Neural cell (in vitro differentiated cells): ENCODE measurements around the gene SPTB. TPM values are rescaled to one million over a fixed set of nuclear protein-coding genes. Genes with fewer than 3 reads are reported as not detected.

ENCODE experiments used
- H2AFZ ChIP-seq: fragments of 200-600, 300-800 bp; sonication (generic), shearing (Covaris generic); 2 replicates; pipeline ENCODE4 v1.6.0; 2014; ENCODE audit warnings: low read depth, mild to moderate bottlenecking, antibody characterized with exemption, low read length, moderate library complexity
- H3F3A ChIP-seq: fragments of 200-600 bp; shearing (Covaris generic); 2 replicates; pipeline ENCODE4 v1.6.1; 2016; ENCODE audit warnings: mild to moderate bottlenecking, moderate library complexity, mixed read lengths, antibody characterized with exemption, low read length; ENCODE audit not compliant: insufficient read depth, poor library complexity, severe bottlenecking
- H3K27ac ChIP-seq: fragments of 200-600, 300-800 bp; sonication (generic), shearing (Covaris generic); 2 replicates; pipeline ENCODE4 v1.5.1; 2014; ENCODE audit warnings: mild to moderate bottlenecking, low read length, moderate library complexity
- H3K27me3 ChIP-seq: fragments of 300-800, 200-600 bp; sonication (generic), shearing (Covaris generic); 2 replicates; pipeline ENCODE4 v1.6.0; 2014; ENCODE audit warnings: mild to moderate bottlenecking, low read depth, low read length, moderate library complexity; ENCODE audit not compliant: insufficient read depth
- H3K36me3 ChIP-seq: fragments of 300-800, 200-600 bp; sonication (generic), shearing (Covaris generic); 2 replicates; pipeline ENCODE4 v1.5.1; 2014; ENCODE audit warnings: mild to moderate bottlenecking, antibody characterized with exemption, low read length, moderate library complexity; ENCODE audit not compliant: insufficient read depth
- H3K4me2 ChIP-seq: fragments of 300-800, 200-600 bp; sonication (generic), shearing (Covaris generic); 2 replicates; pipeline ENCODE4 v1.6.0; 2014; ENCODE audit warnings: mild to moderate bottlenecking, low read length
- H3K4me3 ChIP-seq: fragments of 300-800, 200-600 bp; sonication (generic), shearing (Covaris generic); 2 replicates; pipeline ENCODE4 v1.5.1; 2014; ENCODE audit warnings: mild to moderate bottlenecking, low read length, moderate library complexity
- H3K79me2 ChIP-seq: fragments of 200-600 bp; shearing (Covaris generic); replicated peaks from 2 replicates; pipeline ENCODE4 v1.6.0; 2014; ENCODE audit warnings: mild to moderate bottlenecking, low read length, moderate library complexity; ENCODE audit not compliant: insufficient read depth
- H3K9ac ChIP-seq: fragments of 300-800, 200-600 bp; sonication (generic), shearing (Covaris generic); 2 replicates; pipeline ENCODE4 v1.6.1; 2016; ENCODE audit warnings: mild to moderate bottlenecking, low read length, mixed read lengths
- H3K9me2 ChIP-seq: fragments of 200-600 bp; shearing (Covaris generic); 2 replicates; pipeline ENCODE4 v1.6.1; 2016; ENCODE audit warnings: mild to moderate bottlenecking, low read length, mixed read lengths; ENCODE audit not compliant: insufficient read depth
- H3K9me3 ChIP-seq: fragments of 200-600, 300-800 bp; sonication (generic), shearing (Covaris generic); 2 replicates; pipeline ENCODE4 v1.6.1; 2016; ENCODE audit warnings: mild to moderate bottlenecking, mixed run types, low read length, moderate library complexity, mixed read lengths
- H4K20me1 ChIP-seq: fragments of 200-600 bp; shearing (Covaris generic); 2 replicates; pipeline ENCODE4 v1.6.1; 2016; ENCODE audit warnings: mild to moderate bottlenecking, mixed run types; ENCODE audit not compliant: insufficient read depth
- CTCF ChIP-seq: fragments of 450-650 bp; IDR thresholded peaks from 2 replicates; pipeline ENCODE4 v1.5.1; 2014; ENCODE audit warnings: antibody characterized with exemption, mild to moderate bottlenecking, moderate library complexity; ENCODE audit not compliant: poor library complexity, severe bottlenecking
- EP300 ChIP-seq: fragments of 450-650 bp; conservative IDR thresholded peaks from 2 replicates; pipeline ENCODE4 v1.6.1; 2014; ENCODE audit warnings: antibody characterized with exemption, mild to moderate bottlenecking, moderate library complexity; ENCODE audit not compliant: poor library complexity, severe bottlenecking
- EZH2 ChIP-seq: fragments of 200-600, 300-800 bp; shearing (Covaris generic), sonication (generic); IDR thresholded peaks from 2 replicates; pipeline ENCODE4 v1.6.1; 2014; ENCODE audit warnings: antibody characterized with exemption, low read length, borderline replicate concordance, mild to moderate bottlenecking; ENCODE audit not compliant: insufficient read depth, poor library complexity, severe bottlenecking
- MXI1 ChIP-seq: fragments of 450-650 bp; conservative IDR thresholded peaks from 2 replicates; pipeline ENCODE4 v1.6.1; 2014; ENCODE audit warnings: antibody characterized with exemption, mild to moderate bottlenecking; ENCODE audit not compliant: poor library complexity, severe bottlenecking
- POLR2AphosphoS5 ChIP-seq: IDR thresholded peaks from 2 replicates; pipeline ENCODE4 v1.6.1; 2012
- RAD21 ChIP-seq: fragments of 450-650 bp; conservative IDR thresholded peaks from 2 replicates; pipeline ENCODE4 v1.6.1; 2014; ENCODE audit warnings: antibody characterized with exemption, mild to moderate bottlenecking, moderate library complexity
- SMC3 ChIP-seq: fragments of 450-650 bp; conservative IDR thresholded peaks from 2 replicates; pipeline ENCODE4 v1.6.1; 2014; ENCODE audit warnings: antibody characterized with exemption, mild to moderate bottlenecking, moderate library complexity; ENCODE audit not compliant: poor library complexity
- TAF1 ChIP-seq: IDR thresholded peaks from 2 replicates; pipeline ENCODE4 v1.6.1; 2012; ENCODE audit warnings: low read depth
- polyA plus RNA-seq: library from polyadenylated mRNA; depleted of rRNA; stranded (reverse); fragments of >200 nt; gene quantifications from 2 replicates; pipeline ENCODE4 v1.2.3, GENCODE V29; 2014
- TF ChIP-seq, protein P1 (sequence below): IDR thresholded peaks from 2 replicates; pipeline ENCODE4 v1.6.1; 2012; ENCODE audit warnings: borderline replicate concordance

The SPTB gene
- polyA plus RNA-seq, 1 donor from 2014 or later, result 1.9 TPM

DNA sequence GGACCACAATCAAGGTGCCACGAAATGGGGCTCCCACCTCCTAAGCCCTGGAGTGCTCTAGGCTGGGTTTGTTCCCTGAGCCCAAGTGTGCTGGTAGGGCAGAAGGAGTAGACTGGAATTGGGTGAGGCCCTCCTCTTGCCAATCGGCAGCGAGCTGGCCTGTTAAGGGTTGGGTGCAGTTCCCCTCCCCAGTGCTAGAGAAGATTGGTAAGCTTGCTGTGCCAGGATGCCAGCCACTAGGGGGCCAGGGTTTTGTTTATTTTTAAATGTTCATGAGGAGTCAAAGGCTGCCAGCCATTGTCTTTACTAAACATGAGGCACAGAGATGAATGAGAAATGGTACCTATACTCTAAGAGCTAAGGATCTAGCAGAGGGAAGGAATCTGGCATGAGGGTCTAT is 79.7 kb downstream of the SPTB start:
- no peaks in the 10 kb centered on the region for H3K27me3 ChIP-seq
- no peaks in the 10 kb centered on the region for H4K20me1 ChIP-seq
- TF ChIP-seq CTCF (no peak), POLR2AphosphoS5 (no peak), EP300 (no peak), EZH2 (no peak), SMC3 (no peak)
- TF ChIP-seq, protein P1, sequence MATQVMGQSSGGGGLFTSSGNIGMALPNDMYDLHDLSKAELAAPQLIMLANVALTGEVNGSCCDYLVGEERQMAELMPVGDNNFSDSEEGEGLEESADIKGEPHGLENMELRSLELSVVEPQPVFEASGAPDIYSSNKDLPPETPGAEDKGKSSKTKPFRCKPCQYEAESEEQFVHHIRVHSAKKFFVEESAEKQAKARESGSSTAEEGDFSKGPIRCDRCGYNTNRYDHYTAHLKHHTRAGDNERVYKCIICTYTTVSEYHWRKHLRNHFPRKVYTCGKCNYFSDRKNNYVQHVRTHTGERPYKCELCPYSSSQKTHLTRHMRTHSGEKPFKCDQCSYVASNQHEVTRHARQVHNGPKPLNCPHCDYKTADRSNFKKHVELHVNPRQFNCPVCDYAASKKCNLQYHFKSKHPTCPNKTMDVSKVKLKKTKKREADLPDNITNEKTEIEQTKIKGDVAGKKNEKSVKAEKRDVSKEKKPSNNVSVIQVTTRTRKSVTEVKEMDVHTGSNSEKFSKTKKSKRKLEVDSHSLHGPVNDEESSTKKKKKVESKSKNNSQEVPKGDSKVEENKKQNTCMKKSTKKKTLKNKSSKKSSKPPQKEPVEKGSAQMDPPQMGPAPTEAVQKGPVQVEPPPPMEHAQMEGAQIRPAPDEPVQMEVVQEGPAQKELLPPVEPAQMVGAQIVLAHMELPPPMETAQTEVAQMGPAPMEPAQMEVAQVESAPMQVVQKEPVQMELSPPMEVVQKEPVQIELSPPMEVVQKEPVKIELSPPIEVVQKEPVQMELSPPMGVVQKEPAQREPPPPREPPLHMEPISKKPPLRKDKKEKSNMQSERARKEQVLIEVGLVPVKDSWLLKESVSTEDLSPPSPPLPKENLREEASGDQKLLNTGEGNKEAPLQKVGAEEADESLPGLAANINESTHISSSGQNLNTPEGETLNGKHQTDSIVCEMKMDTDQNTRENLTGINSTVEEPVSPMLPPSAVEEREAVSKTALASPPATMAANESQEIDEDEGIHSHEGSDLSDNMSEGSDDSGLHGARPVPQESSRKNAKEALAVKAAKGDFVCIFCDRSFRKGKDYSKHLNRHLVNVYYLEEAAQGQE, result no peak
- H3K79me2 ChIP-seq, result no peaks in the 10 kb centered on the region
- no peaks in the 10 kb centered on the region for H3F3A ChIP-seq
- no peaks in the 10 kb centered on the region for H3K9me3 ChIP-seq
- H3K9ac ChIP-seq, result no peak overlapping the region
- no peak overlapping the region for H3K4me2 ChIP-seq
- H3K9me2 ChIP-seq, result no peaks in the 10 kb centered on the region
- H3K4me3 ChIP-seq, result no peak overlapping the region
- no peak overlapping the region for H2AFZ ChIP-seq
- H3K36me3 ChIP-seq, result no peaks in the 10 kb centered on the region
- no peak overlapping the region for H3K27ac ChIP-seq

GRCh38 chr14:64799555-64799954 is 80.2 kb downstream of the SPTB start:
- no peaks in the 10 kb centered on the region for H3K36me3 ChIP-seq
- TF ChIP-seq CTCF, result no peak
- no peak for TF ChIP-seq EZH2
- no peak for TF ChIP-seq SMC3
- no peak for TF ChIP-seq POLR2AphosphoS5
- TF ChIP-seq EP300, result no peak
- TF ChIP-seq RAD21, result no peak
- TF ChIP-seq, protein P1, result no peak
- no peak for TF ChIP-seq TAF1
- TF ChIP-seq MXI1, result no peak
- H3K27me3 ChIP-seq, result no peaks in the 10 kb centered on the region

More at GRCh38 chr14:64799555-64799954, 80.2 kb downstream of the SPTB start:
- H3K9me2 ChIP-seq, result no peaks in the 10 kb centered on the region
- no peak overlapping the region for H3K27ac ChIP-seq
- H3K9ac ChIP-seq, result no peak overlapping the region
- H3K4me3 ChIP-seq, result no peak overlapping the region
- H3K79me2 ChIP-seq, result no peaks in the 10 kb centered on the region
- no peaks in the 10 kb centered on the region for H4K20me1 ChIP-seq
- H3F3A ChIP-seq, result no peaks in the 10 kb centered on the region
- no peaks in the 10 kb centered on the region for H3K9me3 ChIP-seq
- no peak overlapping the region for H3K4me2 ChIP-seq
- H2AFZ ChIP-seq, result no peak overlapping the region
